SU-DHL-6 (cell line): Measurements from ENCODE around the gene PPP1R11.

Experiments used
- H2AFZ ChIP-seq: fragments of 200-600 bp; sonication (generic); 2 replicates; pipeline ENCODE4 v1.6.1; 2014; ENCODE audit warnings: low read depth, mild to moderate bottlenecking, moderate library complexity, mixed read lengths, antibody characterized with exemption, low read length; ENCODE audit not compliant: severe bottlenecking
- H3F3A ChIP-seq: fragments of 200-600 bp; shearing (Covaris generic); 2 replicates; pipeline ENCODE4 v1.6.0; 2016; ENCODE audit warnings: antibody characterized with exemption, mild to moderate bottlenecking; ENCODE audit not compliant: insufficient read depth
- H3K27ac ChIP-seq: fragments of 200-600 bp; sonication (generic); 2 replicates; pipeline ENCODE4 v1.5.1; 2016; ENCODE audit warnings: low read depth, mild to moderate bottlenecking, low read length, moderate library complexity, mixed read lengths
- H3K27me3 ChIP-seq: fragments of 200-600 bp; sonication (generic), shearing (Covaris generic); 2 replicates; pipeline ENCODE4 v1.6.0; 2014; ENCODE audit warnings: mild to moderate bottlenecking, low read length
- H3K36me3 ChIP-seq: fragments of 200-600 bp; sonication (generic); 2 replicates; pipeline ENCODE4 v1.6.1; 2014; ENCODE audit warnings: mild to moderate bottlenecking, low read length, mixed read lengths
- H3K4me2 ChIP-seq: fragments of 300-600, 200-600 bp; shearing (Covaris generic), sonication (generic); 2 replicates; pipeline ENCODE4 v1.6.0; 2014; ENCODE audit warnings: low read length, low read depth, mild to moderate bottlenecking; ENCODE audit not compliant: poor library complexity, severe bottlenecking
- H3K4me3 ChIP-seq: fragments of 200-600 bp; sonication (generic); 2 replicates; pipeline ENCODE4 v1.5.1; 2014; ENCODE audit warnings: antibody characterized with exemption, low read length, mild to moderate bottlenecking, mixed read lengths; ENCODE audit not compliant: insufficient read depth, poor library complexity, severe bottlenecking
- H3K79me2 ChIP-seq: fragments of 200-600 bp; sonication (generic); 2 replicates; pipeline ENCODE4 v1.6.1; 2014; ENCODE audit warnings: mild to moderate bottlenecking, low read length, moderate library complexity; ENCODE audit not compliant: insufficient read depth
- H3K9ac ChIP-seq: fragments of 200-600 bp; sonication (generic); 2 replicates; pipeline ENCODE4 v1.7.0; 2014; ENCODE audit warnings: mild to moderate bottlenecking, low read length
- H3K9me2 ChIP-seq: fragments of 200-600 bp; sonication (generic); replicated peaks from 2 replicates; pipeline ENCODE4 v1.6.1; 2014; ENCODE audit warnings: low read length; ENCODE audit not compliant: insufficient read depth
- H3K9me3 ChIP-seq: fragments of 200-600 bp; sonication (generic); 2 replicates; pipeline ENCODE4 v1.6.1; 2014; ENCODE audit warnings: low read length, mixed read lengths; ENCODE audit not compliant: insufficient read depth
- H4K20me1 ChIP-seq: fragments of 200-600 bp; sonication (generic); 2 replicates; pipeline ENCODE4 v1.6.1; 2014; ENCODE audit warnings: low read depth, mild to moderate bottlenecking, antibody characterized with exemption, low read length, moderate library complexity, mixed read lengths
- CTCF ChIP-seq: fragments of 200-600 bp; sonication (generic); IDR thresholded peaks from one replicate; pipeline ENCODE4 v1.5.1; 2017; ENCODE audit warnings: antibody characterized with exemption, mild to moderate bottlenecking, low read length, moderate library complexity; ENCODE audit not compliant: insufficient read depth, poor library complexity, severe bottlenecking
- EZH2phosphoT487 ChIP-seq: fragments of 200-600 bp; sonication (generic), shearing (Covaris generic); conservative IDR thresholded peaks from 2 replicates; pipeline ENCODE4 v1.6.1; 2018; ENCODE audit warnings: mild to moderate bottlenecking, antibody characterized with exemption, low read length, moderate library complexity, mixed read lengths

Gene PPP1R11

GRCh38 chr6:30092852-30093543 is 26.0 kb downstream of the PPP1R11 start:
- H2AFZ ChIP-seq, result no peak overlapping the region
- no peaks in the 10 kb centered on the region for H3K9me2 ChIP-seq
- H3K4me3 ChIP-seq, result no peak overlapping the region
- no peak overlapping the region for H3K9ac ChIP-seq
- no peaks in the 10 kb centered on the region for H3F3A ChIP-seq
- H3K27ac ChIP-seq, result no peak overlapping the region
- H3K4me2 ChIP-seq, result no peak overlapping the region
- TF ChIP-seq CTCF (no peak), EZH2phosphoT487 (no peak)
- H3K36me3 ChIP-seq, result no peaks in the 10 kb centered on the region
- no peaks in the 10 kb centered on the region for H4K20me1 ChIP-seq
- no peaks in the 10 kb centered on the region for H3K9me3 ChIP-seq
- H3K79me2 ChIP-seq, result no peaks in the 10 kb centered on the region
- H3K27me3 ChIP-seq, result no peaks in the 10 kb centered on the region

- Histone ChIP-seq H3K27ac (no peak overlapping the region), H3K9me3 (no peaks in the 10 kb centered on the region), H3K4me3 (no peak overlapping the region), H3K79me2 (no peaks in the 10 kb centered on the region), H3K4me2 (no peak overlapping the region), H3K36me3 (no peaks in the 10 kb centered on the region), H3K9ac (no peak overlapping the region), H3F3A (no peaks in the 10 kb centered on the region), H2AFZ (no peak overlapping the region), H4K20me1 (no peaks in the 10 kb centered on the region), H3K27me3 (no peaks in the 10 kb centered on the region), H3K9me2 (no peaks in the 10 kb centered on the region)
- TF ChIP-seq CTCF, result no peak
Measured at GRCh38 chr6:30093951-30094661, 27.1 kb downstream of the PPP1R11 start.

- Histone ChIP-seq H3K4me3 (no peak overlapping the region), H3K9ac (no peak overlapping the region), H3K79me2 (no peaks in the 10 kb centered on the region), H3K27me3 (no peaks in the 10 kb centered on the region), H3K36me3 (no peaks in the 10 kb centered on the region), H3K4me2 (no peak overlapping the region), H3K9me2 (no peaks in the 10 kb centered on the region), H3F3A (no peaks in the 10 kb centered on the region), H4K20me1 (no peaks in the 10 kb centered on the region), H3K27ac (no peak overlapping the region), H3K9me3 (no peaks in the 10 kb centered on the region), H2AFZ (no peak overlapping the region)
- TF ChIP-seq CTCF (no peak), EZH2phosphoT487 (no peak)
Measured at GRCh38 chr6:30096829-30097228, 29.8 kb downstream of the PPP1R11 start.
